SU-DHL-6 (cell line): ENCODE measurements around the gene DEPDC7.

Experiments used
- H2AFZ ChIP-seq: fragments of 200-600 bp; sonication (generic); 2 replicates; pipeline ENCODE4 v1.6.1; 2014; ENCODE audit warnings: low read depth, mild to moderate bottlenecking, moderate library complexity, mixed read lengths, antibody characterized with exemption, low read length; ENCODE audit not compliant: severe bottlenecking
- H3F3A ChIP-seq: fragments of 200-600 bp; shearing (Covaris generic); 2 replicates; pipeline ENCODE4 v1.6.0; 2016; ENCODE audit warnings: antibody characterized with exemption, mild to moderate bottlenecking; ENCODE audit not compliant: insufficient read depth
- H3K27ac ChIP-seq: fragments of 200-600 bp; sonication (generic); 2 replicates; pipeline ENCODE4 v1.5.1; 2016; ENCODE audit warnings: low read depth, mild to moderate bottlenecking, low read length, moderate library complexity, mixed read lengths
- H3K27me3 ChIP-seq: fragments of 200-600 bp; sonication (generic), shearing (Covaris generic); 2 replicates; pipeline ENCODE4 v1.6.0; 2014; ENCODE audit warnings: mild to moderate bottlenecking, low read length
- H3K36me3 ChIP-seq: fragments of 200-600 bp; sonication (generic); 2 replicates; pipeline ENCODE4 v1.6.1; 2014; ENCODE audit warnings: mild to moderate bottlenecking, low read length, mixed read lengths
- H3K4me2 ChIP-seq: fragments of 300-600, 200-600 bp; shearing (Covaris generic), sonication (generic); 2 replicates; pipeline ENCODE4 v1.6.0; 2014; ENCODE audit warnings: low read length, low read depth, mild to moderate bottlenecking; ENCODE audit not compliant: poor library complexity, severe bottlenecking
- H3K4me3 ChIP-seq: fragments of 200-600 bp; sonication (generic); 2 replicates; pipeline ENCODE4 v1.5.1; 2014; ENCODE audit warnings: antibody characterized with exemption, low read length, mild to moderate bottlenecking, mixed read lengths; ENCODE audit not compliant: insufficient read depth, poor library complexity, severe bottlenecking
- H3K79me2 ChIP-seq: fragments of 200-600 bp; sonication (generic); 2 replicates; pipeline ENCODE4 v1.6.1; 2014; ENCODE audit warnings: mild to moderate bottlenecking, low read length, moderate library complexity; ENCODE audit not compliant: insufficient read depth
- H3K9ac ChIP-seq: fragments of 200-600 bp; sonication (generic); 2 replicates; pipeline ENCODE4 v1.7.0; 2014; ENCODE audit warnings: mild to moderate bottlenecking, low read length
- H3K9me2 ChIP-seq: fragments of 200-600 bp; sonication (generic); replicated peaks from 2 replicates; pipeline ENCODE4 v1.6.1; 2014; ENCODE audit warnings: low read length; ENCODE audit not compliant: insufficient read depth
- H3K9me3 ChIP-seq: fragments of 200-600 bp; sonication (generic); 2 replicates; pipeline ENCODE4 v1.6.1; 2014; ENCODE audit warnings: low read length, mixed read lengths; ENCODE audit not compliant: insufficient read depth
- H4K20me1 ChIP-seq: fragments of 200-600 bp; sonication (generic); 2 replicates; pipeline ENCODE4 v1.6.1; 2014; ENCODE audit warnings: low read depth, mild to moderate bottlenecking, antibody characterized with exemption, low read length, moderate library complexity, mixed read lengths
- CTCF ChIP-seq: fragments of 200-600 bp; sonication (generic); IDR thresholded peaks from one replicate; pipeline ENCODE4 v1.5.1; 2017; ENCODE audit warnings: antibody characterized with exemption, mild to moderate bottlenecking, low read length, moderate library complexity; ENCODE audit not compliant: insufficient read depth, poor library complexity, severe bottlenecking
- EZH2phosphoT487 ChIP-seq: fragments of 200-600 bp; sonication (generic), shearing (Covaris generic); conservative IDR thresholded peaks from 2 replicates; pipeline ENCODE4 v1.6.1; 2018; ENCODE audit warnings: mild to moderate bottlenecking, antibody characterized with exemption, low read length, moderate library complexity, mixed read lengths

The DEPDC7 gene

GRCh38 chr11:33067294-33067693 is 51.6 kb downstream of the DEPDC7 start:
- no peaks in the 10 kb centered on the region for H3K9me3 ChIP-seq
- no peak overlapping the region for H3K4me3 ChIP-seq
- no peaks in the 10 kb centered on the region for H3K36me3 ChIP-seq
- H4K20me1 ChIP-seq, result no peaks in the 10 kb centered on the region
- H3K4me2 ChIP-seq, result no peak overlapping the region
- no peak overlapping the region for H3K9ac ChIP-seq
- H3F3A ChIP-seq, result no peaks in the 10 kb centered on the region
- no peak overlapping the region for H3K27ac ChIP-seq
- no peaks in the 10 kb centered on the region for H3K27me3 ChIP-seq
- H3K9me2 ChIP-seq, result no peaks in the 10 kb centered on the region
- no peaks in the 10 kb centered on the region for H3K79me2 ChIP-seq
- no peak for TF ChIP-seq CTCF
- no peak for TF ChIP-seq EZH2phosphoT487
- no peak overlapping the region for H2AFZ ChIP-seq

GRCh38 chr11:33068611-33069340 is 53.1 kb downstream of the DEPDC7 start:
- H4K20me1 ChIP-seq, result no peaks in the 10 kb centered on the region
- no peaks in the 10 kb centered on the region for H3F3A ChIP-seq
- H3K36me3 ChIP-seq, result no peaks in the 10 kb centered on the region
- H2AFZ ChIP-seq, result no peak overlapping the region
- no peaks in the 10 kb centered on the region for H3K9me3 ChIP-seq
- H3K4me2 ChIP-seq, result no peak overlapping the region
- H3K9me2 ChIP-seq, result no peaks in the 10 kb centered on the region
- no peak overlapping the region for H3K27ac ChIP-seq
- TF ChIP-seq EZH2phosphoT487, result no peak
- no peak for TF ChIP-seq CTCF
- H3K79me2 ChIP-seq, result no peaks in the 10 kb centered on the region
- H3K4me3 ChIP-seq, result no peak overlapping the region
- H3K27me3 ChIP-seq, result no peaks in the 10 kb centered on the region
- no peak overlapping the region for H3K9ac ChIP-seq

GRCh38 chr11:33072465-33072864 is 56.8 kb downstream of the DEPDC7 start:
- no peaks in the 10 kb centered on the region for H3F3A ChIP-seq
- H3K36me3 ChIP-seq, result no peaks in the 10 kb centered on the region
- TF ChIP-seq CTCF, result no peak
- no peak overlapping the region for H3K4me2 ChIP-seq
- no peak overlapping the region for H3K9ac ChIP-seq
- no peaks in the 10 kb centered on the region for H3K9me2 ChIP-seq
- H3K9me3 ChIP-seq, result no peaks in the 10 kb centered on the region
- no peak overlapping the region for H3K4me3 ChIP-seq
- H3K27me3 ChIP-seq, result no peaks in the 10 kb centered on the region
- H2AFZ ChIP-seq, result no peak overlapping the region
- no peaks in the 10 kb centered on the region for H3K79me2 ChIP-seq
- no peaks in the 10 kb centered on the region for H4K20me1 ChIP-seq
- no peak overlapping the region for H3K27ac ChIP-seq
